Measurements from ENCODE around the gene CMPK1. TPM values are rescaled to one million over a fixed set of nuclear protein-coding genes. Genes with fewer than 3 reads are reported as not detected.
"Not testable (repeated sequence)": the region's sequence is repeated elsewhere in the genome, so short reads cannot be mapped to it uniquely, and the experiment has no call there.

The CMPK1 gene
- total and polyA plus RNA-seq, 2 donors (not counting 1 experiment from before 2014, with no cell fraction given): 65.1 to 87.4 TPM

- TF ChIP-seq CTCF (conservative IDR thresholded peaks at IDR 0.05 in 1 of 2, IDR thresholded peaks at IDR 0.05 in 1 of 2; ENCODE audit: low read depth in 1 of 2, low read length in 2 of 2) (no peak), EZH2 (IDR thresholded peaks at IDR 0.05; ENCODE audit: low read length, missing control alignments) (no peak)
- Histone ChIP-seq H3K79me2 (ENCODE audit: control insufficient read depth, insufficient read depth, low read length) (peaks cover 59% of the 10 kb centered on the region), H2AFZ (ENCODE audit: low read length) (no peak overlapping the region), H3K4me2 (ENCODE audit: extremely low read depth, insufficient read depth, low read length) (no peak overlapping the region), H3K36me3 (ENCODE audit: control insufficient read depth, insufficient read depth, low read length) (no peaks in the 10 kb centered on the region), H3K9ac (ENCODE audit: insufficient read depth, low read length) (no peak overlapping the region), H3K4me1 (ENCODE audit: control insufficient read depth, extremely low read depth, insufficient read depth, low read length) (no peaks in the 10 kb centered on the region), H4K20me1 (ENCODE audit: control insufficient read depth, extremely low read depth, insufficient read depth, low read length) (no peaks in the 10 kb centered on the region), H3K4me3 (replicated peaks in 1 of 4; ENCODE audit: control extremely low read depth in 1 of 4, insufficient read depth in 1 of 4, low read depth in 3 of 4, low read length in 4 of 4) (no peak overlapping the region), H3K27me3 (ENCODE audit: control insufficient read depth, insufficient read depth, low read length) (no peaks in the 10 kb centered on the region), H3K27ac (ENCODE audit: insufficient read depth, low read length) (no peak overlapping the region), H3K9me3 (ENCODE audit: control insufficient read depth, insufficient read depth, low read depth, low read length) (no peaks in the 10 kb centered on the region)
- peak; percentile 6 to 75 for DNase-seq (ENCODE audit: low read depth in 2 of 2)
Observed at GRCh38 chr1:47340227-47340626, 6.6 kb downstream of the CMPK1 start.

GRCh38 chr1:47346979-47347378, 13.4 kb downstream of the CMPK1 start:
- not testable (repeated sequence) for H3K4me2 ChIP-seq (ENCODE audit: extremely low read depth, insufficient read depth, low read length); H3K27me3 ChIP-seq (ENCODE audit: control insufficient read depth, insufficient read depth, low read length); DNase-seq (ENCODE audit: low read depth in 2 of 2); H3K27ac ChIP-seq (ENCODE audit: insufficient read depth, low read length); H3K4me1 ChIP-seq (ENCODE audit: control insufficient read depth, extremely low read depth, insufficient read depth, low read length); H4K20me1 ChIP-seq (ENCODE audit: control insufficient read depth, extremely low read depth, insufficient read depth, low read length); H3K4me3 ChIP-seq (replicated peaks in 1 of 4; ENCODE audit: control extremely low read depth in 1 of 4, insufficient read depth in 1 of 4, low read depth in 3 of 4, low read length in 4 of 4); H3K9ac ChIP-seq (ENCODE audit: insufficient read depth, low read length); H3K9me3 ChIP-seq (ENCODE audit: control insufficient read depth, insufficient read depth, low read depth, low read length); H2AFZ ChIP-seq (ENCODE audit: low read length); H3K36me3 ChIP-seq (ENCODE audit: control insufficient read depth, insufficient read depth, low read length)
- H3K79me2 ChIP-seq (ENCODE audit: control insufficient read depth, insufficient read depth, low read length): peaks cover 30% of the 10 kb centered on the region

GRCh38 chr1:47347735-47348134, 14.1 kb downstream of the CMPK1 start:
- Histone ChIP-seq H3K27ac (ENCODE audit: insufficient read depth, low read length) (no peak overlapping the region), H4K20me1 (ENCODE audit: control insufficient read depth, extremely low read depth, insufficient read depth, low read length) (no peaks in the 10 kb centered on the region), H3K9me3 (ENCODE audit: control insufficient read depth, insufficient read depth, low read depth, low read length) (no peaks in the 10 kb centered on the region), H3K4me1 (ENCODE audit: control insufficient read depth, extremely low read depth, insufficient read depth, low read length) (no peaks in the 10 kb centered on the region), H3K4me2 (ENCODE audit: extremely low read depth, insufficient read depth, low read length) (no peak overlapping the region), H3K9ac (ENCODE audit: insufficient read depth, low read length) (no peak overlapping the region), H3K27me3 (ENCODE audit: control insufficient read depth, insufficient read depth, low read length) (no peaks in the 10 kb centered on the region), H3K4me3 (replicated peaks in 1 of 4; ENCODE audit: control extremely low read depth in 1 of 4, insufficient read depth in 1 of 4, low read depth in 3 of 4, low read length in 4 of 4) (no peak overlapping the region), H3K79me2 (ENCODE audit: control insufficient read depth, insufficient read depth, low read length) (peaks cover 28% of the 10 kb centered on the region), H3K36me3 (ENCODE audit: control insufficient read depth, insufficient read depth, low read length) (no peaks in the 10 kb centered on the region), H2AFZ (ENCODE audit: low read length) (no peak overlapping the region)
- TF ChIP-seq EZH2 (IDR thresholded peaks at IDR 0.05; ENCODE audit: low read length, missing control alignments) (no peak), CTCF (conservative IDR thresholded peaks at IDR 0.05 in 1 of 2, IDR thresholded peaks at IDR 0.05 in 1 of 2; ENCODE audit: low read depth in 1 of 2, low read length in 2 of 2) (no peak)
- no peak for DNase-seq (ENCODE audit: low read depth in 2 of 2)
